K562 (cell line): ENCODE results near the gene RIOK3. TPM values are rescaled to one million over a fixed set of nuclear protein-coding genes. Genes with fewer than 3 reads are reported as not detected.

Experiments
- ELF4 ChIP-seq: fragments of 450-650 bp; formaldehyde crosslinking; IDR thresholded peaks from 2 replicates; pipeline ENCODE4 v1.4.0; 2022; ENCODE audit warnings: missing genetic modification characterization
- ETV1 ChIP-seq: fragments of 450-650 bp; conservative IDR thresholded peaks from 2 replicates; pipeline ENCODE4 v1.6.1; 2016; ENCODE audit warnings: missing genetic modification characterization, control low read depth, low read depth, missing compliant biosample characterization
- FOXK2 ChIP-seq, 2 experiments: fragments of 450-650 bp; IDR thresholded peaks in 1 of 2; conservative IDR thresholded peaks in 1 of 2; 2 replicates each; pipeline ENCODE4 v1.6.1; 2016; ENCODE audit warnings: low read depth in 2 of 2, mild to moderate bottlenecking in 1 of 2
- FUS ChIP-seq: fragments of 200-400 bp; formaldehyde crosslinking; optimal IDR thresholded peaks from 2 replicates; pipeline ENCODE3; 2017; ENCODE audit warnings: low read depth, low read length
- HDAC8 ChIP-seq: fragments of 450-650 bp; IDR thresholded peaks from 2 replicates; pipeline ENCODE4 v1.6.1; 2016; ENCODE audit warnings: mild to moderate bottlenecking, missing genetic modification characterization, moderate library complexity, missing compliant biosample characterization
- KLF13 ChIP-seq: fragments of 450-650 bp; IDR thresholded peaks from 2 replicates; pipeline ENCODE4 v1.6.1; 2016; ENCODE audit warnings: missing genetic modification characterization, low read depth, mild to moderate bottlenecking, missing compliant biosample characterization, moderate library complexity, borderline replicate concordance
- MEF2D ChIP-seq: conservative IDR thresholded peaks from 2 replicates; pipeline ENCODE4 v1.6.1; 2016; ENCODE audit warnings: low read depth, missing genetic modification characterization, missing compliant biosample characterization
- MYC ChIP-seq, 2 experiments: fragments of 250-450 bp in 1 of 2; sonication (Bioruptor Pico) in 1 of 2; IDR thresholded peaks; 2 replicates each; pipeline versions ENCODE4 v1.5.1 to v1.6.1; 2012 to 2021; ENCODE audit warnings: low read depth in 2 of 2, borderline replicate concordance in 1 of 2, improper control_type of control experiment in 1 of 2, low read length in 1 of 2, mild to moderate bottlenecking in 1 of 2, moderate library complexity in 1 of 2
- NR0B1 ChIP-seq: fragments of 450-650 bp; IDR thresholded peaks from one replicate; pipeline ENCODE4 v1.6.1; 2018; ENCODE audit warnings: mild to moderate bottlenecking, moderate library complexity; ENCODE audit not compliant: partially characterized antibody
- NR2C2 ChIP-seq, 2 experiments: fragments of 200-800 bp in 1 of 2; sonication (Bioruptor generic) in 1 of 2; sonication (generic) in 1 of 2; formaldehyde crosslinking in 1 of 2; IDR thresholded peaks; 2 replicates each; pipeline versions ENCODE4 v1.6.1 to v1.8.0; 2016 to 2022; ENCODE audit warnings: mild to moderate bottlenecking in 1 of 2, missing compliant biosample characterization in 1 of 2, missing genetic modification characterization in 1 of 2, missing genetic modification reagents in 1 of 2
- PHF20 ChIP-seq: fragments of 450-650 bp; IDR thresholded peaks from 2 replicates; pipeline ENCODE4 v1.6.1; 2018; ENCODE audit not compliant: partially characterized antibody
- POLR2H ChIP-seq: IDR thresholded peaks from 2 replicates; pipeline ENCODE4 v1.6.1; 2016; ENCODE audit warnings: missing genetic modification characterization, low read depth, mild to moderate bottlenecking, control low read depth, missing compliant biosample characterization, moderate library complexity
- RBBP5 ChIP-seq: fragments of 200-600 bp; sonication (generic); IDR thresholded peaks from 2 replicates; pipeline ENCODE4 v1.6.1; 2012; ENCODE audit warnings: borderline replicate concordance, mild to moderate bottlenecking, low read length, control low read depth, inconsistent platforms; ENCODE audit not compliant: insufficient read depth, poor library complexity, severe bottlenecking
- SIRT6 ChIP-seq: IDR thresholded peaks from one replicate; pipeline ENCODE4 v1.6.1; 2012; ENCODE audit warnings: low read depth, mild to moderate bottlenecking, control low read depth, inconsistent platforms, low read length, moderate library complexity
- SP1 ChIP-seq: sonication (generic); formaldehyde crosslinking; IDR thresholded peaks from 2 replicates; pipeline ENCODE4 v1.8.1; 2022; ENCODE audit warnings: mild to moderate bottlenecking, missing genetic modification reagents
- TARDBP ChIP-seq: fragments of 450-650 bp; IDR thresholded peaks from 2 replicates; pipeline ENCODE4 v1.6.1; 2016
- TSC22D4 ChIP-seq: fragments of 450-650 bp; IDR thresholded peaks from 2 replicates; pipeline ENCODE4 v1.6.1; 2016; ENCODE audit warnings: missing genetic modification characterization, missing biosample characterization, control low read depth
- ZFP1 ChIP-seq: fragments of 450-650 bp; formaldehyde crosslinking; IDR thresholded peaks from 2 replicates; pipeline ENCODE4 v1.4.0; 2020; ENCODE audit warnings: mild to moderate bottlenecking, mixed read lengths
- ZKSCAN1 ChIP-seq: fragments of 150-350 bp; IDR thresholded peaks from 2 replicates; pipeline ENCODE4 v1.6.1; 2016; ENCODE audit warnings: low read depth, low read length
- ZNF134 ChIP-seq: fragments of 250-450 bp; sonication (Bioruptor Pico); conservative IDR thresholded peaks from 2 replicates; pipeline ENCODE4 v1.4.0; 2020
- ZNF444 ChIP-seq: fragments of 250-450 bp; sonication (Bioruptor Pico); IDR thresholded peaks from 2 replicates; pipeline ENCODE4 v1.4.0; 2020; ENCODE audit warnings: mild to moderate bottlenecking, moderate library complexity
- ZNF507 ChIP-seq: conservative IDR thresholded peaks from 2 replicates; pipeline ENCODE4 v1.6.1; 2017; ENCODE audit warnings: missing genetic modification characterization, missing compliant biosample characterization
- ZNF764 ChIP-seq: fragments of 250-450 bp; sonication (Bioruptor Pico); IDR thresholded peaks from 2 replicates; pipeline ENCODE4 v1.4.0; 2020; ENCODE audit warnings: low read depth, mild to moderate bottlenecking, moderate library complexity
- polyA plus RNA-seq, 8 experiments: library from polyadenylated mRNA; depleted of rRNA in 4 of 8; stranded (reverse) in 5 of 8; unstranded in 3 of 8; fragments of >200 nt; fragmentation: Nextera tagmentation in 2 of 8; fragmentation: Illumina TruSeq in 1 of 8; extraction: Ambion mirVana in 2 of 8; extraction: Trizol in 1 of 8; gene quantifications; 2 replicates each; pipeline versions ENCODE4 v1.2.1 to v1.2.3, GENCODE V29; 2011 to 2014; ENCODE audit warnings: inconsistent platforms in 1 of 8, missing spikeins in 1 of 8
- total RNA-seq, 7 experiments: library from RNA; depleted of rRNA in 6 of 7; stranded (reverse); fragments of >200 nt in 6 of 7; fragmentation: Illumina TruSeq in 2 of 7; extraction: Trizol in 2 of 7; gene quantifications; 2 replicates each; pipeline versions ENCODE4 v1.2.1 to v1.2.3, GENCODE V29; 2011 to 2021; ENCODE audit warnings: low replicate concordance in 1 of 7
- TF ChIP-seq, protein P1 (sequence below): fragments of 250-450 bp; sonication (Bioruptor Pico); IDR thresholded peaks from 2 replicates; pipeline ENCODE4 v1.4.0; 2020
- TF ChIP-seq, protein P2 (sequence below): fragments of 450-650 bp; IDR thresholded peaks from 2 replicates; pipeline ENCODE4 v1.6.1; 2017; ENCODE audit warnings: antibody characterized with exemption

Gene RIOK3
- total and polyA plus RNA-seq, 9 of the 15 experiments (the other 6 are each of a cell fraction or from before 2014, with no cell fraction given), result 21.4 to 89.5 (median 62.9) TPM

- TF ChIP-seq MYC (IDR thresholded peaks at IDR 0.05; ENCODE audit: low read depth, low read length), result 0 out of 2 replicates have a peak, but pooled peaks have one; percentile 18
- TF ChIP-seq MYC (CRISPR knock-in tag; IDR thresholded peaks at IDR 0.05; ENCODE audit: borderline replicate concordance, low read depth), result no peak
- TF ChIP-seq, protein P1, sequence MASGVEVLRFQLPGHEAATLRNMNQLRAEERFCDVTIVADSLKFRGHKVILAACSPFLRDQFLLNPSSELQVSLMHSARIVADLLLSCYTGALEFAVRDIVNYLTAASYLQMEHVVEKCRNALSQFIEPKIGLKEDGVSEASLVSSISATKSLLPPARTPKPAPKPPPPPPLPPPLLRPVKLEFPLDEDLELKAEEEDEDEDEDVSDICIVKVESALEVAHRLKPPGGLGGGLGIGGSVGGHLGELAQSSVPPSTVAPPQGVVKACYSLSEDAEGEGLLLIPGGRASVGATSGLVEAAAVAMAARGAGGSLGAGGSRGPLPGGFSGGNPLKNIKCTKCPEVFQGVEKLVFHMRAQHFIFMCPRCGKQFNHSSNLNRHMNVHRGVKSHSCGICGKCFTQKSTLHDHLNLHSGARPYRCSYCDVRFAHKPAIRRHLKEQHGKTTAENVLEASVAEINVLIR (CRISPR knock-in tag), result no peak
- TF ChIP-seq SP1 (CRISPR knock-in tag), result no peak
- TF ChIP-seq ETV1 (tag), result no peak
- no peak for TF ChIP-seq ZKSCAN1
- no peak for TF ChIP-seq ZNF507 (tag)
- TF ChIP-seq FOXK2 (conservative IDR thresholded peaks at IDR 0.05 in 1 of 2, IDR thresholded peaks at IDR 0.05 in 1 of 2; ENCODE audit: low read depth in 2 of 2), result peak in 1 of 2 experiments; percentile 47; a peak in 1 of 4 replicates
- TF ChIP-seq, protein P2, sequence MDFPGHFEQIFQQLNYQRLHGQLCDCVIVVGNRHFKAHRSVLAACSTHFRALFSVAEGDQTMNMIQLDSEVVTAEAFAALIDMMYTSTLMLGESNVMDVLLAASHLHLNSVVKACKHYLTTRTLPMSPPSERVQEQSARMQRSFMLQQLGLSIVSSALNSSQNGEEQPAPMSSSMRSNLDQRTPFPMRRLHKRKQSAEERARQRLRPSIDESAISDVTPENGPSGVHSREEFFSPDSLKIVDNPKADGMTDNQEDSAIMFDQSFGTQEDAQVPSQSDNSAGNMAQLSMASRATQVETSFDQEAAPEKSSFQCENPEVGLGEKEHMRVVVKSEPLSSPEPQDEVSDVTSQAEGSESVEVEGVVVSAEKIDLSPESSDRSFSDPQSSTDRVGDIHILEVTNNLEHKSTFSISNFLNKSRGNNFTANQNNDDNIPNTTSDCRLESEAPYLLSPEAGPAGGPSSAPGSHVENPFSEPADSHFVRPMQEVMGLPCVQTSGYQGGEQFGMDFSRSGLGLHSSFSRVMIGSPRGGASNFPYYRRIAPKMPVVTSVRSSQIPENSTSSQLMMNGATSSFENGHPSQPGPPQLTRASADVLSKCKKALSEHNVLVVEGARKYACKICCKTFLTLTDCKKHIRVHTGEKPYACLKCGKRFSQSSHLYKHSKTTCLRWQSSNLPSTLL, result no peak
- no peak for TF ChIP-seq PHF20
- TF ChIP-seq ZFP1, result no peak
- TF ChIP-seq NR0B1, result no peak
- no peak for TF ChIP-seq ZNF764
- TF ChIP-seq POLR2H, result no peak
- TF ChIP-seq HDAC8 (tag), result no peak
- TF ChIP-seq RBBP5, result no peak
- TF ChIP-seq FUS, result no peak
- no peak for TF ChIP-seq SIRT6
- no peak for TF ChIP-seq ELF4 (CRISPR knock-in tag)
- TF ChIP-seq MEF2D (tag), result no peak
- TF ChIP-seq ZNF134, result no peak
- no peak for TF ChIP-seq KLF13 (tag)
- TF ChIP-seq NR2C2 (CRISPR knock-in tag; IDR thresholded peaks at IDR 0.05), result no peak
- TF ChIP-seq NR2C2 (tag; IDR thresholded peaks at IDR 0.05), result no peak
- TF ChIP-seq ZNF444 (CRISPR knock-in tag), result no peak
- TF ChIP-seq TSC22D4 (tag), result no peak
- TF ChIP-seq TARDBP, result no peak
Measured at GRCh38 chr18:23515911-23516546, 62.9 kb downstream of the RIOK3 start (continued).
